HEK293T (cell line): Measurements from ENCODE around the gene NCOA4.
A peak's percentile ranks its signal among the peaks of the same experiment; 100 is the strongest.
"Not testable (repeated sequence)": the region's sequence is repeated elsewhere in the genome, so short reads cannot be mapped to it uniquely, and the experiment has no call there.

Experiments used
- CTCF ChIA-PET: fragments of 350-600 bp; formaldehyde crosslinking; extraction: SDS; loops from one replicate; lab custom pipeline; 2021; ENCODE audit warnings: antibody characterized with exemption, inconsistent platforms; lab: Yijun Ruan, JAX
- POLR2A ChIA-PET: fragments of 350-600 bp; formaldehyde crosslinking; extraction: SDS; loops from one replicate; lab custom pipeline; 2020; ENCODE audit warnings: antibody characterized with exemption, inconsistent platforms; lab: Yijun Ruan, JAX
- DNase-seq: peaks from one replicate; pipeline ENCODE4 v3.0.0; 2012; ENCODE audit warnings: mixed read lengths; ENCODE audit errors: extremely low spot score
- FOXK2 ChIP-seq: fragments of 450-650 bp; IDR thresholded peaks from 2 replicates; pipeline ENCODE4 v1.6.1; 2016; ENCODE audit warnings: mild to moderate bottlenecking
- L3MBTL2 ChIP-seq: fragments of 450-650 bp; conservative IDR thresholded peaks from 2 replicates; pipeline ENCODE4 v1.6.1; 2016; ENCODE audit warnings: mild to moderate bottlenecking
- SP1 ChIP-seq: fragments of 450-650 bp; IDR thresholded peaks from 2 replicates; pipeline ENCODE4 v1.6.1; 2017
- SUZ12 ChIP-seq: fragments of 450-650 bp; IDR thresholded peaks from 2 replicates; pipeline ENCODE4 v1.6.1; 2016; ENCODE audit warnings: mild to moderate bottlenecking
- TF ChIP-seq, protein P1 (sequence below): fragments of 450-650 bp; IDR thresholded peaks from 2 replicates; pipeline ENCODE4 v1.6.1; 2016

Gene NCOA4

DNA sequence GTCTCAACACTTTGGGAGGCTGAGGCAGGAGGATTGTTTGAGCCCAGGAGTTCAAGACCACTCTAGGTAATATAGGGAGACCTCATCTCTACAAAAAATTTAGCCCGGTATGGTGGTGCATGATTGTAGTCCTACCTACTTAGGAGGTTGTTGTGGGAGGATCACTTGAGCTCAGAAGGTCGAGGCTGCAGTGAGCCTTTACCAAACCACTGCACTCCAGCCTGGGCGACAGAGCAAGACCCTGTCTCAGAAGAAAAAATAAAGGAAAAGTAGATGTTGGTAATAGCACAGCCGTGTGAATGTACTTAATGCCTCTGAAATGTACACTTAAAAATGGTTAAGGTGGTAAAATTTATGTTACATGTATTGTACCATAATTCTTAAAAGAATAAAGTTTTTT, 32.9 kb downstream of the NCOA4 start:
- ChIA-PET CTCF (no interaction called here), POLR2A (no interaction called here)
- TF ChIP-seq SP1 (no peak), L3MBTL2 (no peak), FOXK2 (no peak), SUZ12 (no peak)
- DNase-seq: no peak

DNA sequence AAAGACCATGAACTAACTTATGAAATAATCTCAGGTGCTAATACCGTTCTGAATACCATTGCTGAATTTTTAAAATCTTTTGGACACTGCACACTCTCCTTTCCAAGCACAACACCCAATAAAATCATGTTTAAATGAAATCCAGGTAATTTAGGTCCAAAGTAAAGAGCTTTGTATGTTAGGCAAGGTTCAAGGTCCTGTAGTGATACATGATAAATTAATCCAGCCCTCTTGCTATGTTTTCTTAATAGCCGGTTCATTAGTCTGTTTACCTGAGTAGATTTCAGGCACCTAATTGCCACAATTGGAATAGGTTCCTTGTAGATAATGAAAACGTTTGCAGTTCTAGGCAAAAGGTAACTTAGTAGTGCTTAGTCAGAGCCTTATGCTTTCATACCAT, 44.8 kb downstream of the NCOA4 start:
- DNase-seq, CTCF ChIA-PET, POLR2A ChIA-PET: not testable (repeated sequence)

DNA sequence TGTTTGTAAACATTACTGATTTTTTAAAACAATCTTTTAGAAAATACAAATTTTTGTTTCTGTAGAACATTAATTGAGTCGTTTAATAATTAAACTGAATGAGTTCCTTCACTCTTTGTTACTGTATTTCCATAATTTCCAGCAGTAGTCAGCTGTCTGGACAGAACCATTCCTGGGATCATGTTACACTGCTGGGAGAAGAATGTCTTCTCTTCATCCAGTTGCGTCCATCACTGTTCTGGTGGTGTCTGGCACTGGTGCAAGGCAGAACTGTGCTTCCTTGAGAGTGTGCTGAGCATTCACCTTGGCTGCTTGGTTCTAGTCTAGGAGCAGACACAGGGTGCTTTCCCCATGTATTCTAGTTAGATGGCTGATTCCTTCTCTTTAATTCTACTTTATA, 46.0 kb downstream of the NCOA4 start:
- DNase-seq, POLR2A ChIA-PET, CTCF ChIA-PET: not testable (repeated sequence)

DNA sequence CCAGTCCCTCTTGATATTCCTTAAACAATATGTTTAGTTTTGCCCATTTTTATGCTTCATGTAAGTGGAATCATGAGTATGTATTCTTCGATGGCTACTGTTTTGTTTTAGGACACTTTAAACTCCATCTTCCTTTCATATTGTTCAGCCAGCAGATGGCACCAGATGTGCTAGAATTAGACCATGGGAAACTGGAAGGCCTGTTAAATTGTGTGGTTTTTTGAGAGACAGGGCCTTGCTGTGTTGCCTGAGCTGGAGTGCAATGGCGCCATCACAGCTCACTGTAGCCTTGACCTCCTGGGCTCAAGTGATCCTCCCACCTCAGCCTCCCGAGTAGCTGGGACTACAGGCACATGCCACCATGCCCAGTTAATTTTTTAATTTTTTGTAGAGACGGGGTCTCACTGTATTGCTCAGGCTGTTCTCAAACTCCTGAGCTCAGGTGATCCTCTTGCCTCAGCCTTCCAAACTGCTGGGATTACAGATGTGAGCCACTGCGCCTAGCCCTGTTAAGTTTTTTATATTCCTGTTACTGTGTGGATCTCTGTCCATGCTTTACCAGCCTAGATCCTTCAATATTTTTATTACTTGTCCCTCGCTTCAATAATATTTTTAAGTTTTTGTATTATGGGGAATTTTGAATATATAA, 46.8 kb downstream of the NCOA4 start:
- POLR2A ChIA-PET, CTCF ChIA-PET, DNase-seq: not testable (repeated sequence)
- TF ChIP-seq, protein P1, sequence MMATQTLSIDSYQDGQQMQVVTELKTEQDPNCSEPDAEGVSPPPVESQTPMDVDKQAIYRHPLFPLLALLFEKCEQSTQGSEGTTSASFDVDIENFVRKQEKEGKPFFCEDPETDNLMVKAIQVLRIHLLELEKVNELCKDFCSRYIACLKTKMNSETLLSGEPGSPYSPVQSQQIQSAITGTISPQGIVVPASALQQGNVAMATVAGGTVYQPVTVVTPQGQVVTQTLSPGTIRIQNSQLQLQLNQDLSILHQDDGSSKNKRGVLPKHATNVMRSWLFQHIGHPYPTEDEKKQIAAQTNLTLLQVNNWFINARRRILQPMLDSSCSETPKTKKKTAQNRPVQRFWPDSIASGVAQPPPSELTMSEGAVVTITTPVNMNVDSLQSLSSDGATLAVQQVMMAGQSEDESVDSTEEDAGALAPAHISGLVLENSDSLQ: peak; percentile 55

DNA sequence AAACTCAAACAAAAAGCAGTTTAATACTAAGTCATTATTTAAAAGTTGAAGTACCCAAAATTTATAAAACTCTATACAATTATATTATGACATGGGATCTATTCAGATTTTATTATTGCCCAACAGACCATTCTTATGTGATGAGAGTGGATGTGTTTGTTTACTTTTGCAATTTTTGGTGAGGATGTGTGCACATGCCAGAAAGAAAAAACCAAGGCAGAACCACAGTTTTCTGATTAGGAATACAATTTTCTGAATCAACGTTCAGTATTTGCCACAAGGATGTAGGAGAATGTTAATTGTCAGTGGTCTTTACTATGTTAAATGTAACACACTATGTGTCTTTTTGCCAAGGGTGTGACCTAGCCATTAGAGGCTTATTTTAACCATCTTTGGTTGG, 49.1 kb downstream of the NCOA4 start:
- CTCF ChIA-PET: not testable (repeated sequence)

DNA sequence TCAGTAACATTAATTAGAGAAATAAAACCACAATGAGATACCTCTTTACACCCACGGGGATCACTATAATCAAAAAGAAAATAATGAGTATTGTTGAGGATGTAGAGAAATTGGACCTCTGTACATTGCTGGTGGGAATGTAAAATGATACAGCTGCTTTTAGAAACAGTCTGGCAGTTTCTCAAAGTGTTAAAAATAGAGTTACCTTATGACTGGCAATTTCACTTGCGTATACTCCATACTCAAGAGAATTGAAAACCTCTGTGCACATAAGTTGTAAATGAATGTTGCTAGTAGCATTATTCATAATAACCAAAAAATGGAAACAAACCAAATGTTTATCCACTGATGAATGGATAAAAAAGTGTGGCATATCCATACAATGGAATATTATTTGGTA, 51.9 kb downstream of the NCOA4 start:
- CTCF ChIA-PET, POLR2A ChIA-PET, DNase-seq: not testable (repeated sequence)

More for the DNA sequence above, 49.1 kb downstream of the NCOA4 start:
- DNase-seq, POLR2A ChIA-PET: not testable (repeated sequence)

DNA sequence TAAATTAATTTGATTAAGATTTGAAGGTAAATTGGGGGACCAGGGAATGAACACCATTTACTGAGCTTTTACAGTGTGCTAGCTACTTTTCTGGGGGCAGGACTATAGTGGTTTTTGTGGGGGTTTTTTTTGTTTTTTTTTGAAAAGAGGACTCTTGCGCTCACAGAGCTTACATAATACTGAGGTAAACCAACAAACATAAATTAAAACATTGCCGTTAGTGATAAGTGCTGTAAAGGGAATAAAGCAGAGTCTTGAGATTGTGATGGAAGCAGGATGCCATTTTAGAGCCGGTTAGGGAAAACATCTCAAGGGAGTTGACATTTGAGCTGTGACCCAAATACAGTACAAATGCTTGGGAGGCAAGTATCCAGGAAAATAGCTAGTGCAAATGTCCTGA, 56.4 kb downstream of the NCOA4 start:
- CTCF ChIA-PET, DNase-seq, POLR2A ChIA-PET: not testable (repeated sequence)

DNA sequence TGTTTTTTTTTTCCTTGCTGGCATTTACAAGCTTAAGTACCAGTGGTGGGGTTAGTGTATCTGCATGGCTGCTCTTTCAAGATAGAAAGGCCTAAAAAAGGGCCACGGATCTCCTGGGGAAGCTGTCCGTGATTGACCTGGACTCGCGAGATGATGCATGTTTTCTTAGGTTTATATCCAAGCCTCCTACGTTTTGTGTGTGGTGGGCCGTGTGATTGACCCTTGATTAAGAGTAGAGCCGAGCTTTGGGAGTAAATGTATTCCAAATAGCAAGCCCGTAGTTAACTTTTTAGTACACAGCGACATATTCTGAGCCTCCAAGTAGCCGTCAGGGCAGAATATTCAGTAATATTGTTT, 57.6 kb downstream of the NCOA4 start:
- DNase-seq, POLR2A ChIA-PET: not testable (repeated sequence)

DNA sequence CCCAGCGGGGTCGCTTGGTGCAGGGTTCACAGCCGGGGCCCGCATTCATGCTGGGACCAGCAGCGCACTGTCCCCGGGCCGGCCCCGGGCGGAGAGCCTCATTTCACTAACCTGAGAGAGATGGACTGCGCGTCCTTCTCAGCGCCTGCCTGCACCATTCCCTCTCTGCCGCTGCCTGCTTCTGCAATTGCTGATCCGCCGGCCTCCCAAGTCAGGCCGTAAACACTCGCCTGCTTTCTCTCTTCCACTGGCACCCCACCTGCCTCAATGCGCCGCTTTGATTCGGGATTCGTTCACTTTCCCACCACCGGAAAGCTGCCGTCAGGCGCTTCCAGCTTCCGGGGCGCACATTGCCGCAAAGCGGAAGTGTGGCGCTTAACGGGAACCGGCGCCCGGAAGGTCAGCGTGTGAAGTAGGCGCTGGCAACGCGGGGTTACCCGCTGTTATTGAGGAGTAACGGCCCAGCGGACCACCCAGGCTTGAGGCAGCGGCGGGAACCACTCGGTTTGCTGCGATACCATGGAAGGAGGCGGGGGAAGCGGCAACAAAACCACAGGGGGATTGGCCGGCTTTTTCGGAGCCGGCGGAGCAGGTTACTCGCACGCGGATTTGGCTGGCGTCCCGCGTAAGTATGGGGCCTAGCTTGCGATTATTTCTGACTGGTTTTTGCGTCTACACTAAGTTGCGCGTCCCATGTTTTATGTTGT, 58.2 kb downstream of the NCOA4 start, which contains the start of gene TIMM23:
Gene TIMM23, plus strand, starts transcription at position 384 of the 707 bp plus-strand sequence. Its CDS starts 136 bp downstream, at position 520.
- CTCF ChIA-PET: interaction anchor here (0.9 kb wide), 1 partner anchor 10 kb away, joined by 3 read pairs; no protein-coding TSS in a partner anchor
- POLR2A ChIA-PET: not testable (repeated sequence)

More for the DNA sequence above, 57.6 kb downstream of the NCOA4 start:
- CTCF ChIA-PET: interaction anchor here (0.9 kb wide), 1 partner anchor 10 kb away, joined by 3 read pairs; no protein-coding TSS in a partner anchor

DNA sequence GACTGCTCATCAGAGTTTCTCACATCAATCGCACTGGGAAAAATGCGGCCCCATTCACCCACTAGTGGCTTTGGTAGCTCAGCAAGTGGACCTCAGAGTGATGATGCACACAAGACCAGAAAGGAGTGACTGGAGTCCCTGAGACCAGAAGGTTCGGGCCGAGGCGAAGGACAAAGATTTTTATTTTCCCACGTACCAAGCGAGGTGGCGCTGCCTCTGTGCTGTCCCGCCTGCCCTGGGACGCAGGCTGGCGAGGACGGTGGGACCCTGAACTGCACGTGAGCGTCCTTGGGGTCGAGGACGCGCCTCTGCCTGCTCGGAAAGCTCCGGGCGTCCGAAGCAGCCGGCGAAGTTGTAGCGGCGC, 58.7 kb downstream of the NCOA4 start:
- DNase-seq: peak; percentile 6
- CTCF ChIA-PET: not testable (repeated sequence)

More for the DNA sequence above, 58.2 kb downstream of the NCOA4 start, which contains the start of gene TIMM23:
- peak; percentile 53 for DNase-seq
- peak; percentile 74 for TF ChIP-seq L3MBTL2

DNA sequence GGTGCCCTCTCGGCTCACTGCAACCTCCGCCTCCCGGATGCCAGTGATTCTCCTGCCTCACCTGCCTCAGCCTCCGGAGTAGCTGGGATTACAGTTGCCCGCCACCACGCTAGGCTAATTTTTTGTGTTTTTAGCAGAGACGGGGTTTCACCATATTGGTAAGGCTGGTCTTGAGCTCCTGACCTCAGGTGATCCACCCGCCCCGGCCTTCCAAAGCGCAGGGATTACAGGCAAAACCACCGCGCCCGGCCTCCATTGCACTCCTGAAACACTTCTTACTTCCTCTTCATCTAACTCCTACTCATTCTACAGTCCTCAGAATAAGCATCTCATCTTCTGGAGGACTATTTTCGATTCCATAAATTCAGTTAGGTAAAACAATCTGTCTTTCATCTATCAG, 59.4 kb downstream of the NCOA4 start:
- CTCF ChIA-PET: not testable (repeated sequence)
- POLR2A ChIA-PET: interaction anchor here (0.6 kb wide), 1 partner anchor 55 kb away, joined by 3 read pairs; no protein-coding TSS in a partner anchor

More for the DNA sequence above, 58.7 kb downstream of the NCOA4 start:
- POLR2A ChIA-PET: not testable (repeated sequence)

DNA sequence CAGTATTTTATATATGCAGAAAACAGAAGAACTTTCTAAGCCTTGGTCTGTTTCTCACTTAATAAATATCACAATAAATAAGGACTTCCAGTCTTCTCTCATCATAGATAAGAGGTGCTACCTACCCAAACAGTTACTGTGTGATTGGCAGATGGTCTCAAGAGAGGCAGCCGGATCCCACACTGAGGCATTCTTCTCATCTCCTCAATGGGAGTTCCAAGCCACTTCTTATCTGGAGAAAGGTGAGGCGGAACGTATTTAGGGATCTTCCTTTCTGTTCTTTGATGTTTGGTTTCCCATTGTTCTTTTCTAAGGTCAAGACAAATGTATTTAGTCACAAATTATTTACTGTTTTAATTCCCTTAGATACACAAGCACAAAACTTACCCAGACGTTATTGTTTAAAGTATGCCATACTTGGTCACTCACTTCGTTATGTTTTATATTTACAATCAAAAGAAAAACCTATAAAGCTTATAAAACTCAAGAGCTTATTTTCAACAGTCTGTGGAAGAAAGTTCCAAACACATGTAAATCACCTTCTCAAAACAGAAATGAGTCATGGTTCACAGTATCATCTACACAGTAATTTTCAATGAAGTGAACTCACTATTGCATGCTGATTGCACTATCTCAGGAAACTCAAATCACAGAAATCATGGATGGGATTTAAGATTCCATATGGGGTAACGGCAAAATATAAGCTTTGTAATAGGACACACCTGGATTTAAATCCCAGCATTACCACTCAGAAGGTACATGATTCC, 67.6 kb downstream of the NCOA4 start:
- CTCF ChIA-PET, POLR2A ChIA-PET, DNase-seq: not testable (repeated sequence)

More for the DNA sequence above, 59.4 kb downstream of the NCOA4 start:
- DNase-seq: not testable (repeated sequence)

DNA sequence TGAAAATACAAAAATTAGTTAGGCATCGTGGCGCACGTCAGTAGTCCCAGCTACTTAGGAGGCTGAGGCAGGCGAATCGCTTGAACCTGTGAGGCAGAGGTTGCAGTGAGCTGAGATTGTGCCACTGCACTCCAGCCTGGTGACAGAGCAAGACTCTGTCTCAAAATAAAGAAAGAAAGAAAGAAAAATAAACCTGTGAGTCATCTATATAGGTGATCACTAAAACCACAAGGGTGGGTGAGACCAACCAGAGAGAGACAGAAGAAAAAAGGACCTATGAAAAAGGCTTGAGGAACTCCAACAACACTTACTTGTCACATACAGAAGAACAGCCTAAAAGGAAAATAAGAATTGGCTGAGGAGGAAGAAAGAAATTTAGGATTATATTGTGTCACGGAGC, 72.5 kb downstream of the NCOA4 start:
- DNase-seq, POLR2A ChIA-PET, CTCF ChIA-PET: not testable (repeated sequence)

DNA sequence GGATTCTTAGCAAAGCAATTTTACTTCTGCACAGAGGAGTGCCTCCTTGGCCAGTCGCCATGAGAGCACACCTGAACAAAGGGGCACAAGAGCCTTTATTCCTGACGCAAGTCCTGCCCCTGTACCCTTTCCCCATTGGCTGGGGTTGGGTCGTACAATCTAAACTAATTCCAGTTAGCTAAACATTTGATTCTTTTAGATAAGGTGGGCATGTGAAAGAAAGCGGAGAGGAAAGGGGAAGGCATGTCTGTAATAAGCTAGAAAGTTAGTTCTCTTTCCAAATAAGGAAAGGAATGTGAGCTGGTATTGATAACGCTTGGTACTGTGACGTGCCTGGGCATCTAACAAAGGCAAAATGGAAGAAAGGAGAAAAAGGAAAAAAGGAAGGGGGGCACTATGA, 73.8 kb downstream of the NCOA4 start:
- CTCF ChIA-PET, POLR2A ChIA-PET, DNase-seq: not testable (repeated sequence)
